ENCODE data around the gene DYNLT4. TPM values are rescaled to one million over a fixed set of nuclear protein-coding genes. Genes with fewer than 3 reads are reported as not detected.

The DYNLT4 gene
- total and polyA plus RNA-seq, 2 of the 13 experiments (the other 11 are each of a cell fraction or from before 2014, with no cell fraction given) = 0.77 TPM; not detected in 1

- TF ChIP-seq, protein P1, sequence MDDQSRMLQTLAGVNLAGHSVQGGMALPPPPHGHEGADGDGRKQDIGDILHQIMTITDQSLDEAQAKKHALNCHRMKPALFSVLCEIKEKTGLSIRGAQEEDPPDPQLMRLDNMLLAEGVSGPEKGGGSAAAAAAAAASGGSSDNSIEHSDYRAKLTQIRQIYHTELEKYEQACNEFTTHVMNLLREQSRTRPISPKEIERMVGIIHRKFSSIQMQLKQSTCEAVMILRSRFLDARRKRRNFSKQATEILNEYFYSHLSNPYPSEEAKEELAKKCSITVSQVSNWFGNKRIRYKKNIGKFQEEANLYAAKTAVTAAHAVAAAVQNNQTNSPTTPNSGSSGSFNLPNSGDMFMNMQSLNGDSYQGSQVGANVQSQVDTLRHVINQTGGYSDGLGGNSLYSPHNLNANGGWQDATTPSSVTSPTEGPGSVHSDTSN (CRISPR knock-in tag; IDR thresholded peaks at IDR 0.05; ENCODE audit: borderline replicate concordance) = no peak
- TF ChIP-seq, protein P2, sequence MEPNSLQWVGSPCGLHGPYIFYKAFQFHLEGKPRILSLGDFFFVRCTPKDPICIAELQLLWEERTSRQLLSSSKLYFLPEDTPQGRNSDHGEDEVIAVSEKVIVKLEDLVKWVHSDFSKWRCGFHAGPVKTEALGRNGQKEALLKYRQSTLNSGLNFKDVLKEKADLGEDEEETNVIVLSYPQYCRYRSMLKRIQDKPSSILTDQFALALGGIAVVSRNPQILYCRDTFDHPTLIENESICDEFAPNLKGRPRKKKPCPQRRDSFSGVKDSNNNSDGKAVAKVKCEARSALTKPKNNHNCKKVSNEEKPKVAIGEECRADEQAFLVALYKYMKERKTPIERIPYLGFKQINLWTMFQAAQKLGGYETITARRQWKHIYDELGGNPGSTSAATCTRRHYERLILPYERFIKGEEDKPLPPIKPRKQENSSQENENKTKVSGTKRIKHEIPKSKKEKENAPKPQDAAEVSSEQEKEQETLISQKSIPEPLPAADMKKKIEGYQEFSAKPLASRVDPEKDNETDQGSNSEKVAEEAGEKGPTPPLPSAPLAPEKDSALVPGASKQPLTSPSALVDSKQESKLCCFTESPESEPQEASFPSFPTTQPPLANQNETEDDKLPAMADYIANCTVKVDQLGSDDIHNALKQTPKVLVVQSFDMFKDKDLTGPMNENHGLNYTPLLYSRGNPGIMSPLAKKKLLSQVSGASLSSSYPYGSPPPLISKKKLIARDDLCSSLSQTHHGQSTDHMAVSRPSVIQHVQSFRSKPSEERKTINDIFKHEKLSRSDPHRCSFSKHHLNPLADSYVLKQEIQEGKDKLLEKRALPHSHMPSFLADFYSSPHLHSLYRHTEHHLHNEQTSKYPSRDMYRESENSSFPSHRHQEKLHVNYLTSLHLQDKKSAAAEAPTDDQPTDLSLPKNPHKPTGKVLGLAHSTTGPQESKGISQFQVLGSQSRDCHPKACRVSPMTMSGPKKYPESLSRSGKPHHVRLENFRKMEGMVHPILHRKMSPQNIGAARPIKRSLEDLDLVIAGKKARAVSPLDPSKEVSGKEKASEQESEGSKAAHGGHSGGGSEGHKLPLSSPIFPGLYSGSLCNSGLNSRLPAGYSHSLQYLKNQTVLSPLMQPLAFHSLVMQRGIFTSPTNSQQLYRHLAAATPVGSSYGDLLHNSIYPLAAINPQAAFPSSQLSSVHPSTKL (CRISPR knock-in tag; IDR thresholded peaks at IDR 0.05) = 0 out of 2 replicates have a peak, but pooled peaks have one; percentile 15
- TF ChIP-seq SMAD3 (CRISPR knock-in tag; IDR thresholded peaks at IDR 0.05) (0 out of 2 replicates have a peak, but pooled peaks have one; percentile 19), MED1 (CRISPR knock-in tag; IDR thresholded peaks at IDR 0.05) (peak; percentile 33; the same call in 1 of the 2 replicates), GATAD1 (CRISPR knock-in tag; IDR thresholded peaks at IDR 0.05) (0 out of 2 replicates have a peak, but pooled peaks have one; percentile 34), U2AF2 (IDR thresholded peaks at IDR 0.05; ENCODE audit: low read depth, low read length) (no peak), SALL1 (CRISPR knock-in tag; IDR thresholded peaks at IDR 0.05) (peak; percentile 30; the same call in 1 of the 2 replicates), ELF1 (CRISPR knock-in tag; IDR thresholded peaks at IDR 0.05) (0 out of 2 replicates have a peak, but pooled peaks have one; percentile 24), ARID4A (CRISPR knock-in tag; IDR thresholded peaks at IDR 0.05; ENCODE audit: borderline replicate concordance) (peak; percentile 45; the same call in 1 of the 2 replicates), ZNF251 (CRISPR knock-in tag; IDR thresholded peaks at IDR 0.05) (no peak), ZMAT3 (CRISPR knock-in tag; conservative IDR thresholded peaks at IDR 0.05) (0 out of 2 replicates have a peak, but pooled peaks have one; percentile 30), CBFB (CRISPR knock-in tag; IDR thresholded peaks at IDR 0.05) (no peak)
- TF ChIP-seq, protein P3, sequence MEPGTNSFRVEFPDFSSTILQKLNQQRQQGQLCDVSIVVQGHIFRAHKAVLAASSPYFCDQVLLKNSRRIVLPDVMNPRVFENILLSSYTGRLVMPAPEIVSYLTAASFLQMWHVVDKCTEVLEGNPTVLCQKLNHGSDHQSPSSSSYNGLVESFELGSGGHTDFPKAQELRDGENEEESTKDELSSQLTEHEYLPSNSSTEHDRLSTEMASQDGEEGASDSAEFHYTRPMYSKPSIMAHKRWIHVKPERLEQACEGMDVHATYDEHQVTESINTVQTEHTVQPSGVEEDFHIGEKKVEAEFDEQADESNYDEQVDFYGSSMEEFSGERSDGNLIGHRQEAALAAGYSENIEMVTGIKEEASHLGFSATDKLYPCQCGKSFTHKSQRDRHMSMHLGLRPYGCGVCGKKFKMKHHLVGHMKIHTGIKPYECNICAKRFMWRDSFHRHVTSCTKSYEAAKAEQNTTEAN (CRISPR knock-in tag; conservative IDR thresholded peaks at IDR 0.05) = no peak
Measured at GRCh38 chr1:44835738-44836675, 28.9 kb upstream of the DYNLT4 start (continued).
